ENCODE measurements around the gene MLH3.

MLH3 gene

GRCh38 chr14:75081660-75082229, 30.5 kb upstream of the MLH3 start:
- TF ChIP-seq CTCF (IDR thresholded peaks at IDR 0.05; ENCODE audit: low read length, missing control alignments): no peak
- no peak for DNase-seq (ENCODE audit: low read depth)

GRCh38 chr14:75079521-75079920, 28.3 kb upstream of the MLH3 start:
- TF ChIP-seq CTCF (IDR thresholded peaks at IDR 0.05; ENCODE audit: low read length, missing control alignments): no peak
- H3K4me3 ChIP-seq (replicated peaks; ENCODE audit: low read depth, low read length): no peak overlapping the region
- no peak for DNase-seq (ENCODE audit: low read depth)

More at GRCh38 chr14:75081660-75082229, 30.5 kb upstream of the MLH3 start:
- H3K4me3 ChIP-seq (replicated peaks; ENCODE audit: low read depth, low read length): no peak overlapping the region

GRCh38 chr14:75077794-75078193, 26.5 kb upstream of the MLH3 start:
- TF ChIP-seq CTCF (IDR thresholded peaks at IDR 0.05; ENCODE audit: low read length, missing control alignments): no peak
- DNase-seq (ENCODE audit: low read depth): no peak
- H3K4me3 ChIP-seq (replicated peaks; ENCODE audit: low read depth, low read length): no peak overlapping the region

- no peak for TF ChIP-seq CTCF (IDR thresholded peaks at IDR 0.05; ENCODE audit: low read length, missing control alignments)
- no peak for DNase-seq (ENCODE audit: low read depth)
- no peak overlapping the region for H3K4me3 ChIP-seq (replicated peaks; ENCODE audit: low read depth, low read length)
Observed at GRCh38 chr14:75070383-75070782, 19.1 kb upstream of the MLH3 start.

- peak overlapping the region; percentile 68 for H3K4me3 ChIP-seq (replicated peaks; ENCODE audit: low read depth, low read length)
- DNase-seq (ENCODE audit: low read depth): no peak
- TF ChIP-seq CTCF (IDR thresholded peaks at IDR 0.05; ENCODE audit: low read length, missing control alignments): no peak
Observed at GRCh38 chr14:75069811-75070145, 18.5 kb upstream of the MLH3 start.

- peak within 1 kb of the TSS; percentile 68 for H3K4me3 ChIP-seq (replicated peaks; ENCODE audit: low read depth, low read length)
- DNase-seq (ENCODE audit: low read depth): peak; percentile 89
Observed at GRCh38 chr14:75069121-75069810, 18.0 kb upstream of the MLH3 start, which contains the start of gene ZC2HC1C. TSS of gene ZC2HC1C (plus strand) at chr14:75069641. CDS start at chr14:75070574, 933 bp downstream.

More at GRCh38 chr14:75069121-75069810, 18.0 kb upstream of the MLH3 start, which contains the start of gene ZC2HC1C:
- no peak for TF ChIP-seq CTCF (IDR thresholded peaks at IDR 0.05; ENCODE audit: low read length, missing control alignments)

Measured in fibroblast of pulmonary artery (primary cell).